H1 (cell line): ENCODE measurements around the gene CROCC2. TPM values are rescaled to one million over a fixed set of nuclear protein-coding genes. Genes with fewer than 3 reads are reported as not detected.

Experiments used
- RNF2 ChIP-seq: fragments of 200-900, 300-1000 bp; sonication (generic); IDR thresholded peaks from 2 replicates; pipeline ENCODE4 v1.7.1; 2016; ENCODE audit warnings: borderline replicate concordance, low read depth, mild to moderate bottlenecking, antibody characterized with exemption, low read length; ENCODE audit not compliant: poor library complexity, severe bottlenecking; ENCODE audit errors: missing control alignments
- polyA plus RNA-seq, 7 experiments: library from polyadenylated mRNA; depleted of rRNA in 3 of 7; stranded (reverse) in 5 of 7; unstranded in 2 of 7; fragments of >200 nt in 5 of 7; fragments of 200-250 nt in 2 of 7; gene quantifications; 1 replicate in 5 of 7; 2 replicates in 1 of 7; 4 replicates in 1 of 7; pipeline versions ENCODE4 v1.2.1 to v1.2.3, GENCODE V29; 2011 to 2013; ENCODE audit warnings: missing spikeins in 2 of 7, mixed read lengths in 2 of 7
- total RNA-seq: library from RNA; stranded (reverse); fragmentation: NEBNext Ultra II Directional; extraction: Animal tissue kit (Norgen Biotek cat#: 25700); gene quantifications from 2 replicates; pipeline ENCODE4 v1.2.1, GENCODE V29; 2021
- TF ChIP-seq, protein P1 (sequence below): IDR thresholded peaks from 2 replicates; pipeline ENCODE4 v1.6.1; 2012; ENCODE audit warnings: low read length, inconsistent platforms

Gene CROCC2
- total and polyA plus RNA-seq, 2 of the 8 experiments (the other 6 are each of a cell fraction or from before 2014, with no cell fraction given) = not detected

GRCh38 chr2:240988571-240989271 is 82.6 kb downstream of the CROCC2 start (continued):
- no peak for TF ChIP-seq RNF2
- TF ChIP-seq, protein P1, sequence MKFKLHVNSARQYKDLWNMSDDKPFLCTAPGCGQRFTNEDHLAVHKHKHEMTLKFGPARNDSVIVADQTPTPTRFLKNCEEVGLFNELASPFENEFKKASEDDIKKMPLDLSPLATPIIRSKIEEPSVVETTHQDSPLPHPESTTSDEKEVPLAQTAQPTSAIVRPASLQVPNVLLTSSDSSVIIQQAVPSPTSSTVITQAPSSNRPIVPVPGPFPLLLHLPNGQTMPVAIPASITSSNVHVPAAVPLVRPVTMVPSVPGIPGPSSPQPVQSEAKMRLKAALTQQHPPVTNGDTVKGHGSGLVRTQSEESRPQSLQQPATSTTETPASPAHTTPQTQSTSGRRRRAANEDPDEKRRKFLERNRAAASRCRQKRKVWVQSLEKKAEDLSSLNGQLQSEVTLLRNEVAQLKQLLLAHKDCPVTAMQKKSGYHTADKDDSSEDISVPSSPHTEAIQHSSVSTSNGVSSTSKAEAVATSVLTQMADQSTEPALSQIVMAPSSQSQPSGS = no peak
